ENCODE results near the gene SF3B6.
A peak's percentile ranks its signal among the peaks of the same experiment; 100 is the strongest.

SF3B6 gene

GRCh38 chr2:24075915-24076848, at the start of gene SF3B6:
Gene SF3B6, minus strand, starts transcription at chr2:24076326. Its CDS starts 97 bp downstream, at chr2:24076229.
- peak within 1 kb of the TSS; percentile 89 for H3K4me3 ChIP-seq (ENCODE audit: low read length)
- DNase-seq (ENCODE audit: low read depth), result peak; percentile 100
- no peak for TF ChIP-seq CTCF (IDR thresholded peaks at IDR 0.05; ENCODE audit: insufficient read depth, low read depth, low read length, missing control alignments)

GRCh38 chr2:24123922-24124580, 47.9 kb upstream of the SF3B6 start:
- DNase-seq (ENCODE audit: low read depth), result no peak

GRCh38 chr2:24123195-24123921, 47.2 kb upstream of the SF3B6 start, which contains the start of the genes FAM228B and PFN4:
Gene FAM228B, plus strand, starts transcription at chr2:24123469. Its CDS starts 893 bp downstream, at chr2:24124362.
Gene PFN4, minus strand, starts transcription at chr2:24123334. Its CDS starts 799 bp downstream, at chr2:24122535.
- peak; percentile 77 for DNase-seq (ENCODE audit: low read depth)
- peak within 1 kb of the TSS; percentile 65 for H3K4me3 ChIP-seq (ENCODE audit: low read length)
- TF ChIP-seq CTCF (IDR thresholded peaks at IDR 0.05; ENCODE audit: insufficient read depth, low read depth, low read length, missing control alignments), result no peak

More at GRCh38 chr2:24123922-24124580, 47.9 kb upstream of the SF3B6 start:
- peak overlapping the region; percentile 65 for H3K4me3 ChIP-seq (ENCODE audit: low read length)
- no peak for TF ChIP-seq CTCF (IDR thresholded peaks at IDR 0.05; ENCODE audit: insufficient read depth, low read depth, low read length, missing control alignments)

- TF ChIP-seq CTCF (IDR thresholded peaks at IDR 0.05; ENCODE audit: insufficient read depth, low read depth, low read length, missing control alignments), result no peak
- H3K4me3 ChIP-seq (ENCODE audit: low read length), result peak overlapping the region; percentile 65
- DNase-seq (ENCODE audit: low read depth), result no peak
These were observed 46.5 kb upstream of the SF3B6 start for GRCh38 chr2:24122366-24123194.

- no peak overlapping the region for H3K4me3 ChIP-seq (ENCODE audit: low read length)
- TF ChIP-seq CTCF (IDR thresholded peaks at IDR 0.05; ENCODE audit: insufficient read depth, low read depth, low read length, missing control alignments), result no peak
- no peak for DNase-seq (ENCODE audit: low read depth)
These were observed 45.3 kb upstream of the SF3B6 start for GRCh38 chr2:24121469-24121868.

GRCh38 chr2:24121066-24121465, 44.9 kb upstream of the SF3B6 start:
- H3K4me3 ChIP-seq (ENCODE audit: low read length), result no peak overlapping the region
- no peak for TF ChIP-seq CTCF (IDR thresholded peaks at IDR 0.05; ENCODE audit: insufficient read depth, low read depth, low read length, missing control alignments)
- DNase-seq (ENCODE audit: low read depth), result no peak

Data from epithelial cell of esophagus (primary cell).